Activated CD8-positive, alpha-beta memory T cell treated with anti-CD3 and anti-CD28 coated beads for 24 hours (primary cell): ENCODE results near the gene ARMC9.

ENCODE experiments used
- DNase-seq: peaks from one replicate; pipeline ENCODE4 v3.0.0-alpha.2; 2020

The ARMC9 gene

GRCh38 chr2:231204146-231204545 is 5.7 kb downstream of the ARMC9 start:
- no peak for DNase-seq

- peak; percentile 38 for DNase-seq
These were observed 6.2 kb downstream of the ARMC9 start for GRCh38 chr2:231204581-231204980.

- no peak for DNase-seq
These were observed 9.3 kb downstream of the ARMC9 start for GRCh38 chr2:231207734-231208133.

GRCh38 chr2:231210782-231211181 is 12.4 kb downstream of the ARMC9 start:
- no peak for DNase-seq

GRCh38 chr2:231211486-231211885 is 13.1 kb downstream of the ARMC9 start:
- no peak for DNase-seq

- DNase-seq = no peak
These were observed 14.0 kb downstream of the ARMC9 start for GRCh38 chr2:231212329-231212845.

GRCh38 chr2:231213931-231214642 is 15.7 kb downstream of the ARMC9 start:
- no peak for DNase-seq

GRCh38 chr2:231218366-231218765 is 19.9 kb downstream of the ARMC9 start:
- no peak for DNase-seq

- DNase-seq = no peak
These were observed 20.9 kb downstream of the ARMC9 start for GRCh38 chr2:231219289-231219688.

- DNase-seq = no peak
These were observed 23.3 kb downstream of the ARMC9 start for GRCh38 chr2:231221761-231222160.

- DNase-seq = no peak
These were observed 24.0 kb downstream of the ARMC9 start for GRCh38 chr2:231222318-231223000.

- DNase-seq = no peak
These were observed 24.6 kb downstream of the ARMC9 start for GRCh38 chr2:231223001-231223375.

GRCh38 chr2:231223458-231223976 is 25.1 kb downstream of the ARMC9 start:
- no peak for DNase-seq

- peak; percentile 61 for DNase-seq
These were observed 29.1 kb downstream of the ARMC9 start for GRCh38 chr2:231227310-231228162.

- no peak for DNase-seq
These were observed 29.8 kb downstream of the ARMC9 start for GRCh38 chr2:231228223-231228622.

- DNase-seq = no peak
These were observed 30.6 kb downstream of the ARMC9 start for GRCh38 chr2:231228974-231229529.

GRCh38 chr2:231235217-231235616 is 36.8 kb downstream of the ARMC9 start:
- no peak for DNase-seq

GRCh38 chr2:231238689-231239088 is 40.3 kb downstream of the ARMC9 start:
- DNase-seq = no peak

GRCh38 chr2:231239751-231240150 is 41.3 kb downstream of the ARMC9 start:
- no peak for DNase-seq

GRCh38 chr2:231241755-231242507 is 43.5 kb downstream of the ARMC9 start:
- no peak for DNase-seq

GRCh38 chr2:231243866-231244265 is 45.4 kb downstream of the ARMC9 start:
- no peak for DNase-seq
